HL-60 (cell line): ENCODE results near the gene ART1.

Experiments used
- DNase-seq, 2 experiments: peaks; one replicate each; pipeline ENCODE4 v3.0.0-alpha.2; 2010 to 2020; ENCODE audit warnings: low read depth in 1 of 2, low spot score in 1 of 2
- H3K27ac ChIP-seq: fragments of 250-450 bp; sonication (Bioruptor Pico); replicated peaks from 2 replicates; pipeline ENCODE4 v1.5.1; 2020; ENCODE audit warnings: mild to moderate bottlenecking, moderate library complexity
- H3K27me3 ChIP-seq: fragments of 250-450 bp; sonication (Bioruptor Pico); 2 replicates; pipeline ENCODE4 v1.5.1; 2021; ENCODE audit warnings: mild to moderate bottlenecking, moderate library complexity; ENCODE audit not compliant: insufficient read depth, poor library complexity, severe bottlenecking
- H3K4me3 ChIP-seq: replicated peaks from 2 replicates; pipeline ENCODE4 v1.5.1; 2011; ENCODE audit warnings: mild to moderate bottlenecking, control low read depth, low read length; ENCODE audit not compliant: insufficient read depth
- CTCF ChIP-seq: IDR thresholded peaks from one replicate; pipeline ENCODE4 v1.5.1; 2011; ENCODE audit warnings: low read length, control low read depth, inconsistent platforms; ENCODE audit not compliant: insufficient read depth
- GABPA ChIP-seq: IDR thresholded peaks from 2 replicates; pipeline ENCODE4 v1.6.1; 2012; ENCODE audit warnings: low read depth
- POLR2AphosphoS5 ChIP-seq: IDR thresholded peaks from 2 replicates; pipeline ENCODE4 v1.6.1; 2012; ENCODE audit warnings: low read depth
- SPI1 ChIP-seq: IDR thresholded peaks from 2 replicates; pipeline ENCODE4 v1.6.1; 2012; ENCODE audit warnings: low read depth, mild to moderate bottlenecking, borderline replicate concordance
- TF ChIP-seq, protein P1 (sequence below): IDR thresholded peaks from 2 replicates; pipeline ENCODE4 v1.6.1; 2012; ENCODE audit warnings: low read depth; ENCODE audit not compliant: insufficient replicate concordance

ART1 gene

DNA sequence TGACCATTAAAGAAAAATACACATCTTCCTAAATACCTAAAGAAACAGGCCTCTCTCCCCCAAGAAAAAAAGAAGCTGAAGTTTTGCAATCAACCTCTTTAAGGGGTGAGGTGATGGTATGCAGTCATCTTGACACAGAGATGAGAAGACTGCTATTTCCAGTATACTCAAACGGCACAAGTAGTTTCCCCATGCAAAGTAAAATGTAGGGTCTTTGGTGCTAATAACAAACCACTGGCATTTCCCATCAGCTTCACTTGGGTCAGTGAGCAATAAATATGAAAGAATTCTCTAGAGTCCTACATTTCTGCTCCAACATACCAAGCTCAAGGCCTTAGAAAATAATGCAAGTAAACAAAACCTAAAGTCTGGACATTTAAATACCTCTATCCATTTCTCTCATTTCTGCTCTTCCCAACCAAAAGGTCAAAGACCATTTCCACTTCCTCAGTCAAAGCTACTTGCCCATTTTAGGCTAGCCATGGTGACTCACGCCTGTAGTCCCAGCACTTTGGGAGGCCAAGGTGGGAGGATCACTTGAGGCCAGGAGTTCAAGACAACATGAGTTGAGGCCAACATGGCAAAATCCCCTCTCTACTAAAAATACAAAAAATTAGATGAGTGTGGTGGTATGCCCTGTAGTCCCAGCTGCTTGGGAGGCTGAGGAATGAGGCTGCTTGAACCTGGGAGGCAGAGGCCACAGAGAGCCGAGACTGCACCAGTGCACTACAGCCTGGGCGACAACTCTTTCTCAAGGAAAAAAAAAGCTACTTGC is 65.7 kb downstream of the ART1 start:
- Histone ChIP-seq H3K27me3 (no peaks in the 10 kb centered on the region), H3K4me3 (no peak overlapping the region), H3K27ac (no peak overlapping the region; the same call in 1 of the 2 replicates)
- DNase-seq, result no peak
- TF ChIP-seq CTCF, result no peak
- TF ChIP-seq GABPA, result no peak
- TF ChIP-seq SPI1, result no peak
- TF ChIP-seq, protein P1, sequence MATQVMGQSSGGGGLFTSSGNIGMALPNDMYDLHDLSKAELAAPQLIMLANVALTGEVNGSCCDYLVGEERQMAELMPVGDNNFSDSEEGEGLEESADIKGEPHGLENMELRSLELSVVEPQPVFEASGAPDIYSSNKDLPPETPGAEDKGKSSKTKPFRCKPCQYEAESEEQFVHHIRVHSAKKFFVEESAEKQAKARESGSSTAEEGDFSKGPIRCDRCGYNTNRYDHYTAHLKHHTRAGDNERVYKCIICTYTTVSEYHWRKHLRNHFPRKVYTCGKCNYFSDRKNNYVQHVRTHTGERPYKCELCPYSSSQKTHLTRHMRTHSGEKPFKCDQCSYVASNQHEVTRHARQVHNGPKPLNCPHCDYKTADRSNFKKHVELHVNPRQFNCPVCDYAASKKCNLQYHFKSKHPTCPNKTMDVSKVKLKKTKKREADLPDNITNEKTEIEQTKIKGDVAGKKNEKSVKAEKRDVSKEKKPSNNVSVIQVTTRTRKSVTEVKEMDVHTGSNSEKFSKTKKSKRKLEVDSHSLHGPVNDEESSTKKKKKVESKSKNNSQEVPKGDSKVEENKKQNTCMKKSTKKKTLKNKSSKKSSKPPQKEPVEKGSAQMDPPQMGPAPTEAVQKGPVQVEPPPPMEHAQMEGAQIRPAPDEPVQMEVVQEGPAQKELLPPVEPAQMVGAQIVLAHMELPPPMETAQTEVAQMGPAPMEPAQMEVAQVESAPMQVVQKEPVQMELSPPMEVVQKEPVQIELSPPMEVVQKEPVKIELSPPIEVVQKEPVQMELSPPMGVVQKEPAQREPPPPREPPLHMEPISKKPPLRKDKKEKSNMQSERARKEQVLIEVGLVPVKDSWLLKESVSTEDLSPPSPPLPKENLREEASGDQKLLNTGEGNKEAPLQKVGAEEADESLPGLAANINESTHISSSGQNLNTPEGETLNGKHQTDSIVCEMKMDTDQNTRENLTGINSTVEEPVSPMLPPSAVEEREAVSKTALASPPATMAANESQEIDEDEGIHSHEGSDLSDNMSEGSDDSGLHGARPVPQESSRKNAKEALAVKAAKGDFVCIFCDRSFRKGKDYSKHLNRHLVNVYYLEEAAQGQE, result no peak
- no peak for TF ChIP-seq POLR2AphosphoS5

GRCh38 chr11:3712274-3712673 is 67.3 kb downstream of the ART1 start:
- DNase-seq, result no peak
- no peak overlapping the region for H3K27ac ChIP-seq
- H3K27me3 ChIP-seq, result no peaks in the 10 kb centered on the region
- no peak overlapping the region for H3K4me3 ChIP-seq
- TF ChIP-seq, protein P1, result no peak
- TF ChIP-seq CTCF (no peak), SPI1 (no peak), POLR2AphosphoS5 (no peak), GABPA (no peak)
